ENCODE results near the gene IFT122.

DNA sequence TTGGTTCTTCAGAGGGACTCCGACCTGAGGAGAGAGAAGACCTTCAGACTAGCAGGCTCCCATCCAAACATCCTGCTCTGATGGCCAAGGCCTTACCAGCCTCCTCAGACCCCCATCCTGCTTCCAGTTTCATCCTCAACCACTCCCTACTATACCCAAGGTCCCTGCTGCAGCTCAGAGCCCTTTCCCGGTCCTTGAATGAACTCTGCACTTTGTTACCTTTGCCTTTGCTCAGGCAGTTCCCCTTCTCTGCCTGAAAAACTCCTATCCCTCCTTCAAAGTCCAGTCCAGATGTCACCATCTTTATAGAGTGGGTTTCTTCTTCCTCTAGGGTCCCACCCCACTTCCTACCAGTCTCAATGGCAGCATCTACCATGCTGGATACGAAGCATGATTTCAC, 24.6 kb upstream of the IFT122 start:
- TF ChIP-seq, protein P1, sequence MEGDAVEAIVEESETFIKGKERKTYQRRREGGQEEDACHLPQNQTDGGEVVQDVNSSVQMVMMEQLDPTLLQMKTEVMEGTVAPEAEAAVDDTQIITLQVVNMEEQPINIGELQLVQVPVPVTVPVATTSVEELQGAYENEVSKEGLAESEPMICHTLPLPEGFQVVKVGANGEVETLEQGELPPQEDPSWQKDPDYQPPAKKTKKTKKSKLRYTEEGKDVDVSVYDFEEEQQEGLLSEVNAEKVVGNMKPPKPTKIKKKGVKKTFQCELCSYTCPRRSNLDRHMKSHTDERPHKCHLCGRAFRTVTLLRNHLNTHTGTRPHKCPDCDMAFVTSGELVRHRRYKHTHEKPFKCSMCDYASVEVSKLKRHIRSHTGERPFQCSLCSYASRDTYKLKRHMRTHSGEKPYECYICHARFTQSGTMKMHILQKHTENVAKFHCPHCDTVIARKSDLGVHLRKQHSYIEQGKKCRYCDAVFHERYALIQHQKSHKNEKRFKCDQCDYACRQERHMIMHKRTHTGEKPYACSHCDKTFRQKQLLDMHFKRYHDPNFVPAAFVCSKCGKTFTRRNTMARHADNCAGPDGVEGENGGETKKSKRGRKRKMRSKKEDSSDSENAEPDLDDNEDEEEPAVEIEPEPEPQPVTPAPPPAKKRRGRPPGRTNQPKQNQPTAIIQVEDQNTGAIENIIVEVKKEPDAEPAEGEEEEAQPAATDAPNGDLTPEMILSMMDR (IDR thresholded peaks at IDR 0.05; ENCODE audit: extremely low read depth in 1 of 2, insufficient read depth in 1 of 2, low read depth in 1 of 2, low read length in 2 of 2), result no peak
- TF ChIP-seq MYC (IDR thresholded peaks at IDR 0.05; ENCODE audit: low read depth, low read length), result no peak
- TF ChIP-seq JUN (IDR thresholded peaks at IDR 0.05; ENCODE audit: borderline replicate concordance, insufficient read depth, insufficient read length, low read depth), result no peak
- TF ChIP-seq POLR2AphosphoS5 (IDR thresholded peaks at IDR 0.05; ENCODE audit: insufficient read depth, low read depth, low read length), result no peak
- TF ChIP-seq MAX (IDR thresholded peaks at IDR 0.05; ENCODE audit: insufficient read depth, insufficient read length), result no peak

All from endothelial cell of umbilical vein (primary cell).